H9 (cell line): ENCODE data around the gene TCEAL9. TPM values are rescaled to one million over a fixed set of nuclear protein-coding genes. Genes with fewer than 3 reads are reported as not detected.
A peak's percentile ranks its signal among the peaks of the same experiment; 100 is the strongest.
"Not testable (repeated sequence)": the region's sequence is repeated elsewhere in the genome, so short reads cannot be mapped to it uniquely, and the experiment has no call there.

Source experiments
- DNase-seq: peaks from one replicate; pipeline ENCODE4 v3.0.0-alpha.2; 2017
- H2AFZ ChIP-seq: one replicate; pipeline ENCODE4 v1.6.1; 2013; ENCODE audit warnings: mild to moderate bottlenecking, low read length, control low read depth, moderate library complexity
- H2AK5ac ChIP-seq: 2 replicates; pipeline ENCODE4 v1.6.1; 2013; ENCODE audit warnings: low read length, control low read depth, mixed read lengths; ENCODE audit not compliant: insufficient read length
- H2BK120ac ChIP-seq: one replicate; pipeline ENCODE4 v1.6.1; 2013; ENCODE audit warnings: low read depth, mild to moderate bottlenecking, low read length, control low read depth, inconsistent platforms; ENCODE audit not compliant: poor library complexity, severe bottlenecking
- H2BK12ac ChIP-seq: 2 replicates; pipeline ENCODE4 v1.6.1; 2013; ENCODE audit warnings: low read length, control low read depth, mixed read lengths, low read depth; ENCODE audit not compliant: insufficient read length
- H2BK15ac ChIP-seq: 2 replicates; pipeline ENCODE4 v1.6.1; 2013; ENCODE audit warnings: low read depth, low read length, control low read depth
- H2BK20ac ChIP-seq: one replicate; pipeline ENCODE4 v1.6.1; 2013; ENCODE audit warnings: low read depth, mild to moderate bottlenecking, low read length, control low read depth, inconsistent platforms; ENCODE audit not compliant: poor library complexity, severe bottlenecking
- H2BK5ac ChIP-seq: 2 replicates; pipeline ENCODE4 v1.6.1; 2013; ENCODE audit warnings: low read length, control low read depth, mixed read lengths; ENCODE audit not compliant: insufficient read length
- H3K14ac ChIP-seq: 2 replicates; pipeline ENCODE4 v1.6.1; 2013; ENCODE audit warnings: low read length, control low read depth; ENCODE audit not compliant: insufficient read depth
- H3K18ac ChIP-seq: 2 replicates; pipeline ENCODE4 v1.6.1; 2013; ENCODE audit warnings: low read depth, mild to moderate bottlenecking, mixed read lengths, low read length, control low read depth; ENCODE audit not compliant: insufficient read length
- H3K23ac ChIP-seq: 2 replicates; pipeline ENCODE4 v1.6.1; 2013; ENCODE audit warnings: low read length, control low read depth, mixed read lengths, low read depth; ENCODE audit not compliant: insufficient read length
- H3K23me2 ChIP-seq: 2 replicates; pipeline ENCODE4 v1.6.1; 2013; ENCODE audit warnings: low read depth, mild to moderate bottlenecking, mixed read lengths, low read length, control low read depth; ENCODE audit not compliant: insufficient read length, poor library complexity, severe bottlenecking
- H3K27ac ChIP-seq: 2 replicates; pipeline ENCODE4 v1.5.1; 2013; ENCODE audit warnings: low read length, control low read depth, mixed read lengths, low read depth; ENCODE audit not compliant: insufficient read length
- H3K27me3 ChIP-seq: 2 replicates; pipeline ENCODE4 v1.6.1; 2013; ENCODE audit warnings: low read length, control low read depth, inconsistent platforms; ENCODE audit not compliant: insufficient read depth
- H3K4ac ChIP-seq: 2 replicates; pipeline ENCODE4 v1.6.1; 2013; ENCODE audit warnings: low read depth, mild to moderate bottlenecking, control low read depth, inconsistent platforms, low read length, moderate library complexity
- H3K4me1 ChIP-seq: 2 replicates; pipeline ENCODE4 v1.6.1; 2013; ENCODE audit warnings: low read length, control low read depth, inconsistent platforms; ENCODE audit not compliant: insufficient read depth
- H3K4me2 ChIP-seq: 2 replicates; pipeline ENCODE4 v1.6.1; 2013; ENCODE audit warnings: low read length, control low read depth, mixed read lengths; ENCODE audit not compliant: insufficient read length, insufficient read depth
- H3K56ac ChIP-seq: 2 replicates; pipeline ENCODE4 v1.6.1; 2013; ENCODE audit warnings: low read depth, mild to moderate bottlenecking, mixed read lengths, low read length, control low read depth; ENCODE audit not compliant: insufficient read length
- H3K79me1 ChIP-seq: 2 replicates; pipeline ENCODE4 v1.6.1; 2013; ENCODE audit warnings: low read depth, mild to moderate bottlenecking, moderate library complexity, low read length, control low read depth, inconsistent platforms; ENCODE audit not compliant: insufficient read depth, poor library complexity, severe bottlenecking
- H3K79me2 ChIP-seq: 2 replicates; pipeline ENCODE4 v1.6.1; 2013; ENCODE audit warnings: low read length, control low read depth, inconsistent platforms; ENCODE audit not compliant: insufficient read depth
- H3K9ac ChIP-seq: 2 replicates; pipeline ENCODE4 v1.6.1; 2013; ENCODE audit warnings: low read length, control low read depth, mixed read lengths; ENCODE audit not compliant: insufficient read length; ENCODE audit errors: extremely low read depth
- H3K9me3 ChIP-seq: one replicate; pipeline ENCODE4 v1.6.1; 2013; ENCODE audit warnings: low read depth, low read length, inconsistent platforms; ENCODE audit not compliant: control insufficient read depth
- H3T11ph ChIP-seq: one replicate; pipeline ENCODE4 v1.6.1; 2013; ENCODE audit warnings: mild to moderate bottlenecking, low read length, control low read depth, inconsistent platforms
- H4K20me1 ChIP-seq: one replicate; pipeline ENCODE4 v1.6.1; 2013; ENCODE audit not compliant: control insufficient read depth, insufficient read length, insufficient read depth
- H4K5ac ChIP-seq: 2 replicates; pipeline ENCODE4 v1.6.1; 2013; ENCODE audit warnings: low read depth, mild to moderate bottlenecking, mixed read lengths, low read length, control low read depth; ENCODE audit not compliant: insufficient read length
- H4K8ac ChIP-seq: replicated peaks from 2 replicates; pipeline ENCODE4 v1.6.1; 2013; ENCODE audit warnings: low read length, control low read depth, mixed read lengths, low read depth; ENCODE audit not compliant: insufficient read length
- H4K91ac ChIP-seq: 2 replicates; pipeline ENCODE4 v1.6.1; 2013; ENCODE audit warnings: low read depth, mild to moderate bottlenecking, moderate library complexity, mixed read lengths, low read length, control low read depth; ENCODE audit not compliant: insufficient read length
- H3K27ac Mint-ChIP-seq, 3 experiments: 2 replicates in 2 of 3; 3 replicates in 1 of 3; pipeline ENCODE4 v1.8.0; 2020 to 2021; ENCODE audit warnings: mixed read lengths in 3 of 3, mild to moderate bottlenecking in 1 of 3, moderate library complexity in 1 of 3
- H3K27me3 Mint-ChIP-seq: 2 replicates; pipeline ENCODE4 v1.8.0; 2021; ENCODE audit warnings: low read depth, mild to moderate bottlenecking, moderate library complexity, mixed read lengths
- H3K36me3 Mint-ChIP-seq, 3 experiments: 2 replicates in 2 of 3; 3 replicates in 1 of 3; pipeline ENCODE4 v1.8.0; 2020 to 2021; ENCODE audit warnings: low read depth in 3 of 3, mixed read lengths in 3 of 3; ENCODE audit not compliant: insufficient read depth in 1 of 3
- H3K4me1 Mint-ChIP-seq, 2 experiments: 2 replicates each; pipeline ENCODE4 v1.8.0; 2020; ENCODE audit warnings: mixed read lengths in 2 of 2
- H3K4me3 Mint-ChIP-seq, 2 experiments: 2 replicates in 1 of 2; 3 replicates in 1 of 2; pipeline ENCODE4 v1.8.0; 2020 to 2021; ENCODE audit warnings: mild to moderate bottlenecking in 2 of 2, mixed read lengths in 2 of 2, moderate library complexity in 1 of 2
- H3K9me3 Mint-ChIP-seq, 2 experiments: 2 replicates in 1 of 2; 3 replicates in 1 of 2; pipeline ENCODE4 v1.8.0; 2020; ENCODE audit warnings: mild to moderate bottlenecking in 2 of 2, mixed read lengths in 2 of 2, moderate library complexity in 1 of 2
- WGBS: extraction: QIAGEN DNeasy Blood & Tissue Kit; methylation state at CpG from one replicate; pipeline ENCODE4 v1.1.7; 2013; ENCODE audit warnings: missing lambda C conversion rate, low lambda C conversion rate, mixed read lengths; ENCODE audit not compliant: insufficient read length; ENCODE audit errors: extremely low coverage; 5-methylcytosine and 5-hydroxymethylcytosine counted together
- total RNA-seq: library from RNA; stranded (reverse); gene quantifications from 2 replicates; pipeline ENCODE4 v1.2.1, GENCODE V29; 2021
- TF ChIP-seq, protein P1 (sequence below): fragments of 200-600 bp; sonication (generic); conservative IDR thresholded peaks from 3 replicates; pipeline ENCODE4 v1.8.0; 2021; ENCODE audit warnings: antibody characterized with exemption, mild to moderate bottlenecking

Gene TCEAL9
- total RNA-seq, 1 experiment from 2014 or later: 30.5 TPM

DNA sequence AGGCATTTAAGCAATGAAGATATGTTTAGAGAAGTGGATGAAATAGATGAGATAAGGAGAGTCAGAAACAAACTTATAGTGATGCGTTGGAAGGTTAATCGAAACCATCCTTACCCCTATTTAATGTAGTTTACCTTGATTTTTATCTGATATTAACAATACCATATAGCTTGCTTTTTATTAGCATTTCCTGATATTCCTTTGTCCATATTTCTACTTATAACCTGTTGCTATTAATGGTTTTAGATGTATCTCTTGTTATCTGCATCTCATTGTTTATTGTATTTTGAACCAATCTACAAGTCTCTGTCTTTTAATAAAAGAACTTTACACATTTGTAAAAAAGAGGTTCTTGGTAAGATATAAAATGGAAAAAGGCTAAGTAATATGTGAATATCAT is 1.6 kb downstream of the TCEAL9 start:
- H3K27ac Mint-ChIP-seq: no peak overlapping the region
- no peak overlapping the region for H2BK20ac ChIP-seq
- TF ChIP-seq, protein P1, sequence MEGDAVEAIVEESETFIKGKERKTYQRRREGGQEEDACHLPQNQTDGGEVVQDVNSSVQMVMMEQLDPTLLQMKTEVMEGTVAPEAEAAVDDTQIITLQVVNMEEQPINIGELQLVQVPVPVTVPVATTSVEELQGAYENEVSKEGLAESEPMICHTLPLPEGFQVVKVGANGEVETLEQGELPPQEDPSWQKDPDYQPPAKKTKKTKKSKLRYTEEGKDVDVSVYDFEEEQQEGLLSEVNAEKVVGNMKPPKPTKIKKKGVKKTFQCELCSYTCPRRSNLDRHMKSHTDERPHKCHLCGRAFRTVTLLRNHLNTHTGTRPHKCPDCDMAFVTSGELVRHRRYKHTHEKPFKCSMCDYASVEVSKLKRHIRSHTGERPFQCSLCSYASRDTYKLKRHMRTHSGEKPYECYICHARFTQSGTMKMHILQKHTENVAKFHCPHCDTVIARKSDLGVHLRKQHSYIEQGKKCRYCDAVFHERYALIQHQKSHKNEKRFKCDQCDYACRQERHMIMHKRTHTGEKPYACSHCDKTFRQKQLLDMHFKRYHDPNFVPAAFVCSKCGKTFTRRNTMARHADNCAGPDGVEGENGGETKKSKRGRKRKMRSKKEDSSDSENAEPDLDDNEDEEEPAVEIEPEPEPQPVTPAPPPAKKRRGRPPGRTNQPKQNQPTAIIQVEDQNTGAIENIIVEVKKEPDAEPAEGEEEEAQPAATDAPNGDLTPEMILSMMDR: no peak

DNA sequence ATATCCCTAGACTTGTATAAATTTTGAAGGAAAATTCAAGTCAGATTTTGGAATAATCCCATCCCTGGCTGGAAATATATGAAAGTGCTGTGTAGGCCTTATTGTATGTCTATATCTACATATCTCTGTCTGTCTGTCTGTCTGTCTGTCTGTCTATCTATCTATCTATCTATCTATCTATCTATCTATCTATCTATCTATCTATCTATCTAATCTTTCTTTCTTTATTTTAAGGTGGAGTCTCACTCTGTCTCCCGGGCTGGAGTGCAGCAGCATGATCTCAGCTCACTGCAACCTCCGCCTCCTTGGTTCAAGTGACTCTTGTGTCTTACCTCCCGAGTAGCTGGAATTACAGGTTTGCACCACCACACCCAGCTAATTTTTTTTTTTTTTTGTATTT is 3.3 kb downstream of the TCEAL9 start:
- not testable (repeated sequence) for H3K4me3 Mint-ChIP-seq, H2AFZ ChIP-seq, H3K27me3 Mint-ChIP-seq, H2BK5ac ChIP-seq, H3K9ac ChIP-seq, H3K4me1 ChIP-seq, H3K23ac ChIP-seq, H4K91ac ChIP-seq, H3K4me2 ChIP-seq, H2BK120ac ChIP-seq, H3K27ac Mint-ChIP-seq, H3K14ac ChIP-seq, H2BK15ac ChIP-seq, H3T11ph ChIP-seq, H3K23me2 ChIP-seq, H3K27me3 ChIP-seq, H2BK12ac ChIP-seq, DNase-seq, H3K56ac ChIP-seq, H2AK5ac ChIP-seq, H2BK20ac ChIP-seq, H3K79me1 ChIP-seq, H3K18ac ChIP-seq, H4K8ac ChIP-seq, H3K4ac ChIP-seq, H3K27ac ChIP-seq, H4K5ac ChIP-seq, H3K9me3 ChIP-seq, H3K79me2 ChIP-seq, H4K20me1 ChIP-seq
- H3K36me3 Mint-ChIP-seq: peaks cover 0 to 13% (median 13%) of the 10 kb centered on the region in 3 experiments; a peak in 5 of 7 replicates
- peaks cover 19 to 26% of the 10 kb centered on the region in 2 experiments for H3K4me1 Mint-ChIP-seq
- H3K9me3 Mint-ChIP-seq: peaks cover 0 to 64% of the 10 kb centered on the region in 2 experiments; a peak in 3 of 5 replicates
- WGBS: no CpG with 5 or more reads among the region's 3 CpGs

More for the DNA sequence above, 1.6 kb downstream of the TCEAL9 start:
- no peak for DNase-seq
- Histone ChIP-seq H3K23me2 (peaks cover 8% of the 10 kb centered on the region), H2BK120ac (no peak overlapping the region), H3K27me3 (no peaks in the 10 kb centered on the region), H2BK12ac (no peak overlapping the region), H3K23ac (no peak overlapping the region), H2BK15ac (no peak overlapping the region), H4K5ac (no peak overlapping the region), H2AFZ (no peak overlapping the region), H3K4ac (no peak overlapping the region), H2AK5ac (no peak overlapping the region), H3K9ac (peak overlapping the region; percentile 60), H3K4me2 (peak overlapping the region; percentile 63), H3K79me1 (no peaks in the 10 kb centered on the region), H3K79me2 (no peaks in the 10 kb centered on the region), H3K27ac (no peak overlapping the region), H3K18ac (no peak overlapping the region), H4K20me1 (no peaks in the 10 kb centered on the region), H3T11ph (no peak overlapping the region), H3K4me1 (peaks cover 3% of the 10 kb centered on the region; the same call in 1 of the 2 replicates), H2BK5ac (no peak overlapping the region), H4K91ac (no peak overlapping the region), H3K14ac (no peak overlapping the region), H3K9me3 (no peaks in the 10 kb centered on the region), H4K8ac (no peak overlapping the region), H3K56ac (no peak overlapping the region)
- Mint-ChIP-seq H3K9me3 (peaks cover 0 to 61% of the 10 kb centered on the region in 2 experiments; a peak in 3 of 5 replicates), H3K36me3 (peaks cover 0 to 13% (median 13%) of the 10 kb centered on the region in 3 experiments; a peak in 5 of 7 replicates), H3K4me1 (peaks cover 17 to 24% of the 10 kb centered on the region in 2 experiments), H3K27me3 (no peaks in the 10 kb centered on the region), H3K4me3 (peak overlapping the region; percentile 87 to 92)
- no CpG with 5 or more reads among the region's 2 CpGs for WGBS
